HG02840 (cell line): ENCODE measurements around the gene HMOX1.
"Not testable (repeated sequence)": the region's sequence is repeated elsewhere in the genome, so short reads cannot be mapped to it uniquely, and the experiment has no call there.

Source experiments
- ATAC-seq: cut with Tn5 transposase; IDR thresholded peaks from one replicate; pipeline ENCODE4 v1.9.1; 2021; ENCODE audit warnings: mild to moderate bottlenecking, moderate library complexity, moderate number of reproducible peaks; ENCODE audit not compliant: unreplicated experiment, low FRiP score

HMOX1 gene

DNA sequence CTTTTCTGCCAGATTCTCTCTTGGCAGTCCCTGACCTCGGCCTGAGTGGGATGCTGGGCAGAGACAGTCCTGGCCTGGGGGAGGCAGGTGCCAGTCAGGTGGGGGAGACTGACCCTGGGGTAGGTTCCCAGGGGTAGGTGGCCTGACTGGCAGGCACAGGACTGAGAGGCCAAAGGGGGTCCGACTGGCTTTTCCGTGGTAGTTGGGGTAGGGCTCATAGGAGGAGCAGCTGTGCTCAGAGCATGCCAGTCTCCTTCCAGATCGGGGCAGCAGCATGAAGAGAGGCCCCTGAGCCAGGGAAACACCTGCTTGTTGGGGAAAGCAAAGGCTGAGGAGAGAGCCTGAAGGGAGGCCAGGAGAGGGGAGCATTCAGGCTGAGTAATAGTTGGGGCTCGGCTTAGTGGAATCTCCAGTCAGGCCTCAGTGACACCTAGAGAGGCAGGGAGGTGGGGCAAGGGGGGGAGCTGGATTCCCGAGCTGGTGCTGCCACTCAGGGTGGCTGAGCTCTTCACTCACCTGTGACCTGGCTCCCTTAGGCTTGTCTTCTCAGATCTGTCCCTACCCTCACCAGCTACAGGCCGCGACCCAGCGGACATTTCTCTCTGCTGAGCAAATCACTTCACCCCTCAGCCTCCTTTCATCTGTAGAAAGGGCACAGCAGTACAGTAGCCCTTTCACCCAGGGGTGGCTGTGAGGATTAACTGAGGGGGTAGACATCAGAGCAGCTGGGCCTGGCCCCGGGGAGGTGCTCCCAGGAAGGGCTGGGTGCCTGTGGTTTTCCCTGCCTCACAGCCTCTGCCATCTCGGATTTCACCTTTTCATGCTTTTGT lies 45.3 kb downstream of the HMOX1 start:
- no peak for ATAC-seq

DNA sequence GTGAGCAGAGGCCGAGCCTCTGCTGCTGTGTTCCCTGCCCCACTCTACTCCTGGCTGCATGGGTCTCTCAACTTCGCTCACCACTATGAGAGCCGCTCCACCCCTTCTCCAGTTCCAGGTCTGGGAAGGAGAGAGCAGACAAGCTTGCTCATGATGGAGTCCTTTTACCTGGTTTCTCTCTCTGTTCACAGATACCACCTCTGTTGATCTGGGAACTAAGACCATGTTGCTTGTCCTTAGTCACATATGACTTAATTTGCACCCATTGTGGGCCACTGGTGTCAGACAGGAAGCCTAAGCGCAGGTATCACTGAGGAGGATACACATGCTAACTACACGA lies 45.9 kb downstream of the HMOX1 start:
- no peak for ATAC-seq

DNA sequence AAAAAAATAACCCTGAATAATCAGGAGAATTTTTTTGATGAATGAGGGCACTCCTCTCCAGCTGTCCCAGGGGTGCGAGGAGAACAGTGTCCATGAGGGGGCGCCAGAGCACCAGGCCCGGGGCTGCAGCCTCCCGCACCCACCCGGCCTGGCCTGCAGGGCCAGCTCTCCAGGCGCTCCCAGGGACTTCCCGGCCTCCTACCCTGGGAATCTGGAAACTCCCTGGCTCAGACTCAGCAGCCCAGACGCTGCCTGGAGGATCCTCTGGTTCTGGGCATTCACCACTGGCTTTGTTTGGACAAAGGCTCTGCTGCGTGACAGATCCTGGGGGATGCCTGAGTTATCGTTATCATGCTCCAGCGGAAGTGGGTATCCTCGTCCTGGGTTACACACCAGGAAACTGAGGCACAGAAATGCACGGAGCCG lies 50.0 kb downstream of the HMOX1 start:
- no peak for ATAC-seq

DNA sequence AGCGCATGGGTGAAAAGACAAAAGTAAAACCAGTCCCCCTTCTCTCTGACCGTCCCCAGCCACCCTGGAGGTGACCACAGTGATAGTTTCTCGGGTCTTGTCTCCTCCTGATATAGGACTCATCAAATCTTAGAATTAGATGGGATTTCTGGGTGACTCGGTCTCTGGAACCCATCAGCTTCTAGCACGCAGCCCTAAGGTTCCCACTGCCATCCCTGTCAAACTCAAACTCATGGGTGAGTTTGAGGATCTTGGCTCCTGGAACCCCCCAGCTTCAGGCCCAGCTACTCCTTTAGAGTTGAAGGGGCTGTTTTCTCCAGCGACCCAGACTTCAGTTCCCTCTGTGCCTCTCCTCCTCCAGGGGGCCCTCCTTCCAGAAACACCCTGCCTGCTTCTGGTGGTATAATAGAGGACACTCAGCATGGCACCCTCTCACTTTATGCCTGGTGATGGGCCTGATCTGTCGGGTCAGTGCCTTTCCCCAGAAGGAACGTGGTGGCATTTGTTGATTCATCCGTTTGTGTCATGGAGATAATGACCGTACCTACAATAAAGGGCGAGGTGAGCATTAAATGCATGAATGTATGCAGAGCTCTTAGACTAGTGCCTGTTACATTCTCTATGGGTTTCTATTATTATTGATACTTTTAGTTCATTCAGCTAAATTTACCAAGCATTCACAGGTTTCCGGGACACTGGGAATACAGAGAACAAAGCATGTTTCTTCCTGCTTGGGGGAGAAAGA lies 50.8 kb downstream of the HMOX1 start:
- ATAC-seq = no peak

GRCh38 chr22:35432228-35432905 lies 51.5 kb downstream of the HMOX1 start:
- ATAC-seq = no peak

DNA sequence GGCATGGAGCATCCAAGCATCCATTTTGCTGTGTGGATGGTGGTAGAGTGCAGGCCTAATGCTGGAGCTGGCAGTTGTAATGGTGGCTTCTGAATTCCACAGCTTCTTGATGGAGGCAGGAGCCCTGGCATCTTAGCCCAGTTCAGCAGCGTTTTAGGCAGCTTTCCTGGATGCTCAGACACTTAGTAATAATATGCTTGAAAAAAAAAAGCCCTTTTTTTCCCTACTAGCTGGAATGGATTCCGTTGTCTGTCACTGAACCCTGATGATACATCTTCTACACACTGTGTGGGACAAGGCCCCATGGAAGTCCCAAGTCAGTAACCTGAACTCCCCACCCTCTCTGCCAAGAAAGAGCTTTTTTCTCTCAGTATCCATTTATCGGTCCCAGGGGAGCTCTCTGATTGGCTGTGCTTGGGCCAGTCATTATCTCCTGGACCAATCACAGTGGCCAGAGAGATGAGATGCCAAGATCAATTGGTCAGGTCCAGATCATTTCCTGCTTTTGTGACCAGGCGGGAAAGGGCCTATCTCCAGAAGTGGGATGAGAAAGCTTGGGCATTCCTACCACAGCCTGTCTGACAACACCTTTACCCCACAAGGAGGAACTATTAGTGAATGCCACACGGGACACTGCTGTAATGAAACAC lies 53.3 kb downstream of the HMOX1 start:
- ATAC-seq = no peak

DNA sequence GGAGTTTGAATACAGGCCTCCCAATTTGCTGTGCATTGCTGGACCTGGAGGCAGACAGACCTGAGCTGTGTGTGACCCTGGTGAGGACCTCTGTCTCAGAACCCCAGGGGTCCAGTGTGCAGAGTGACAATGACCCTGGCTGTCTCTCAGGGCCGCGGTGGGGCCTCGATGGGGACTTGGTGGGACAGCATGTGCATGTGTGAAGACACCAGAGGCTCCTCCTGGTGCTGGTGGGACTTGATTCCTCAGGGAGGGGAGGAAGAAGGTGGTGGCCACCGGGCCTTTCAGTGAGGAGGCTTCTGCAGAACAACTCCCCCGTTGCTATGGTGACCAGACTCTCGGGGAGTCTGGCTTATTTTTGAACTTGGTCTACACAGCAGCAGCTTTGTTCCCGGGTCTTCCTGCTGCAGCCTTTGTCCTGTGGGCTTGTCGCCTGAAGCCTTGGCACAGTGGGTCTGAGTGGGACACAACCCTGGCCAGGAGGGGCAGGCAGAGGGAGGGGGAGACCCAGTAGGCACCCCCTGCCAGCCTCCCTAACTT lies 54.4 kb downstream of the HMOX1 start:
- no peak for ATAC-seq

DNA sequence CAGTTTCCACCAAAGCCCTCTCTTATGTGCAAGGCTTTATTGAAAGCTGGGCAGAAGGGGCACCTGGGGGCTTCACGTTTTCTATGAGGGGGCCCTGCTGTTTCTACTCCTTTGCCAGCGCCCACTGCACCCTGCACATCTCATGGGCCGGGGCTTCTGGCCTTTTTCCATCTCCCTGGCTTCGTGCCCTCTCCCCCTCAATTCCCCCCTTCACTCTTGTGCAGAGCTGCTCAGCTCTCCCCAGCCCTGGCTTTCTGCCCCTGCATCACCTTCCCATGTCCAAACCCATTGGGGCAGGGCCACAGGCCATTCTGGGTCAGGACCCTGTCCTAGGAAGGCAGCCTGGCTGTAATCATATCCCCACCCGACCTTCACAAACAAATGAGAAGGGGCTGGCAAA lies 55.5 kb downstream of the HMOX1 start:
- no peak for ATAC-seq

GRCh38 chr22:35437049-35437448 lies 56.2 kb downstream of the HMOX1 start:
- ATAC-seq = no peak

- not testable (repeated sequence) for ATAC-seq
Observed at GRCh38 chr22:35438673-35439364, 57.9 kb downstream of the HMOX1 start.

DNA sequence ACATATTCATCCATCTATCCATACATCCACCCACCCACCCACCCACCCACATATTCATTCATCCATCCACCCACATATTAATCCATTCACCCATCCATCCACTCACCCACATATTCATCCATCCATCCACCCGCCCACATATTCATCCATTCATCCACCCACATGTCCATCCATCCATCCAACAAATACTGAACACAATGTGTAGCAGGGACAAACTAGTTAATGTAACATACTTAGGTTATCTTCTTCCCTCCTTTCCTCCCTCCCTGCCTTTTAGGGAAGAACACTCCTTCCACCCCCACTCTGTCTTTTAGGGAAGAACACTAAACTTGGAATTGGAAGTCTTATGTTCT lies 58.4 kb downstream of the HMOX1 start:
- ATAC-seq = no peak

GRCh38 chr22:35440129-35440528 lies 59.2 kb downstream of the HMOX1 start:
- ATAC-seq = no peak

- no peak for ATAC-seq
Observed at GRCh38 chr22:35441489-35442100, 60.7 kb downstream of the HMOX1 start.

DNA sequence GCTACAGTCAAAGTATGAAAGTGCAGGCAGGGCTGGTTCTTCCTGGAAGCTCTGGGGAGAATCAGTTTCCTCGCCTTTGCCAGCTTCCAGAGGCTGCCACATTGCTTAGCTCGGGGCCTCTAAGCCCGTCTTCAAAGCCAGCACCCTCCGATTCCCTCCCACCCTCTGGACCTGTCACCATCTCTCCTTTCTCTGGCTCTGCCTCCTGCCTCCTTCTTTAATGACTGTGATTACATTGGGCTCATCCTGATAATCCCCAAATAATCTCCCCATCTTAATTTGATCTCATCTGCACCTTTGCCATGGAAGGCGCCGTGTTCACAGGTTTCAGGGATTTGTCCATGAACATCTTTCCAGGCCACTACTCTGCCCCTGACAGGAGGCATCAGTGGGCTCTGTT lies 61.6 kb downstream of the HMOX1 start:
- ATAC-seq = no peak

- ATAC-seq = no peak
Observed at GRCh38 chr22:35443338-35443737, 62.4 kb downstream of the HMOX1 start.
